ENCODE data around the gene RASL12. TPM values are rescaled to one million over a fixed set of nuclear protein-coding genes. Genes with fewer than 3 reads are reported as not detected.

RASL12 gene
- total RNA-seq, 1 donor from 2014 or later = 0.69 TPM

DNA sequence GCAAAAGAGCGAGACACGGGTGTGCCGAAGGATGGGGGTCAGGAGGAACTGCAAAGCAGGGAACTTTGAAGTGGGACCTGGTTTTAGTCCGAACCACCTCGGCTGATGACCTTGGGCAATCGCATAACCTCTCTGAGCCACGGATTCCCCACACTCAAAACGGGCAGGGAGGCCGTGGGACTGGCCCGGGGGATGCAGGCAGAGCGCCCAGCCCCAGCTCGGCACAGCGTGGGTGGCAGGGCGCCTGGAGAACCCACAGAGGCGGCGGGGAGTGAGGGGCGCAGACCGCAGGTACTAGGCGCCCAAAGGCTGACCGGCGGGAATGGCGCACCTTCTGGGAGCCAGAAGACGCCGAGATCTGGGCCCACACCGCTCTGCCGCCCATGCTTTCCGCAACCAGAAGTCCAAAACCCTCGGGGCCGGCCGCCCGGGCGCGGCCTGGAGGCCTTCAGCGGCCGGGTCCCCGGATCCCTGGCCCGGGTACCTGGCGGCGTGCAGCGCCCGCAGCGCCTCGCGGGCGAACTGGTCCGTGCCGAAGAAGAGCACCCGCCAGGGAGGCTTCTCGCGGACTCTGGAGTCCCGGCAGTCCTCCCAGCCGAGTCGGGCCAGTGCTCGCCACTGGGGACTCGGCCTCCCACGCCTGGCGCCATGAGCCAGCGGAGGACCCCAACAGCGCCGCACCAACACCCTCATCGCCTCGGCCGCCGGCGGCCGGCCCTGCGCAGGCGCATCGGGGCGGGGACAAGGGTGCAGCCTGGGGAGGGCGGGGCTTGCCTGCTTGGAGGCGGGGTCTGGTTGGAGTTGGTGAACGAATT lies 38.7 kb downstream of the RASL12 start, which contains the start of gene MTFMT:
Gene MTFMT (minus strand): TSS at position 719 of the 815 bp plus-strand sequence. CDS start 26 bp downstream, at position 693.
- DNase-seq (ENCODE audit: low spot score) = peak; percentile 89
- Mint-ChIP-seq H3K4me3 (ENCODE audit: unreplicated experiment) (peak within 1 kb of the TSS; percentile 90), H3K36me3 (ENCODE audit: low read depth, unreplicated experiment) (peaks cover 7% of the 10 kb centered on the region), H3K27ac (ENCODE audit: unreplicated experiment) (peak within 1 kb of the TSS; percentile 12), H3K27me3 (ENCODE audit: unreplicated experiment) (peaks cover 2% of the 10 kb centered on the region), H3K9me3 (ENCODE audit: unreplicated experiment) (no peaks in the 10 kb centered on the region), H3K4me1 (ENCODE audit: unreplicated experiment) (peaks cover 24% of the 10 kb centered on the region)
- no peak for TF ChIP-seq CTCF (IDR thresholded peaks at IDR 0.05; ENCODE audit: unreplicated experiment)

DNA sequence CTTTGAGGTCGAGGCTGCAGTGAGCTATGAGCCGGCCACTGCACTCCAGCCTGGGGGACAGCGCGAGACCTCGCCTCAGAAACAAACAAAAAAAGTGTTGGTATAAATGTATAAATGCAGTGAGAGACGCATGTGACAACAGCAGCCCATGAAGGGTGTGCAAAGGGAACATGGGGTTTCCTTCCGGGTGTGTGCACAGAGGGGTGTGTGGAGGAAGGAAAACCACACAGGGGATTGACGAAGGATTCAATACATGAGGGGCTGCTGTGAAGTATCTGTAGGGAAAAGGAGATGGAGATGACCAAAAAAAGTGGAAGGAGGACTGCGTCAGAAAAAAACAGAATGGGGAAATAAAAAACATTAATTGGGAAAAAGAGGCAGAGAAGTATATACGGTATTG lies 39.5 kb downstream of the RASL12 start:
- no peak for TF ChIP-seq CTCF (IDR thresholded peaks at IDR 0.05; ENCODE audit: unreplicated experiment)
- peak overlapping the region; percentile 90 for H3K4me3 Mint-ChIP-seq (ENCODE audit: unreplicated experiment)
- H3K9me3 Mint-ChIP-seq (ENCODE audit: unreplicated experiment) = no peaks in the 10 kb centered on the region
- DNase-seq (ENCODE audit: low spot score) = no peak
- peaks cover 21% of the 10 kb centered on the region for H3K4me1 Mint-ChIP-seq (ENCODE audit: unreplicated experiment)
- peak overlapping the region; percentile 12 for H3K27ac Mint-ChIP-seq (ENCODE audit: unreplicated experiment)
- peaks cover 7% of the 10 kb centered on the region for H3K36me3 Mint-ChIP-seq (ENCODE audit: low read depth, unreplicated experiment)
- peaks cover 2% of the 10 kb centered on the region for H3K27me3 Mint-ChIP-seq (ENCODE audit: unreplicated experiment)

DNA sequence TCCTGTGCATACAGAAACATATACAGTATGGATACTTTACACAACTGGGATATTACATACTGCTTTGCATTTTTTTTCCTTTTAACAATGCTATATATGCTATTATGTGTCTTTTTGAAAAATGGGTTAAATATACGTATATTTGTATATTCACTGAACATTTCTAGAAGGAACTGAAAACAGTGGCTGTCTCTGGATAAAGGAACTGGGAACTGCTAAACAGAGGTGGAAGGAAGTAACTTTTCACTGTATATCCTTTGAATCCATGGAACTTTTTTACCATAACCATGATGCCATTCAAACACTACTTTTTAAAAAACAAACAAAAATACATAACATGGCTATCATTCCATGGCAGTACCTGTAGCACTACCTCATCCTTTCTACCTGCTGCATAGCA lies 40.2 kb downstream of the RASL12 start:
- TF ChIP-seq CTCF (IDR thresholded peaks at IDR 0.05; ENCODE audit: unreplicated experiment) = no peak
- Mint-ChIP-seq H3K36me3 (ENCODE audit: low read depth, unreplicated experiment) (peaks cover 7% of the 10 kb centered on the region), H3K9me3 (ENCODE audit: unreplicated experiment) (no peaks in the 10 kb centered on the region), H3K27ac (ENCODE audit: unreplicated experiment) (no peak overlapping the region), H3K4me3 (ENCODE audit: unreplicated experiment) (peak overlapping the region; percentile 90), H3K4me1 (ENCODE audit: unreplicated experiment) (peaks cover 13% of the 10 kb centered on the region), H3K27me3 (ENCODE audit: unreplicated experiment) (peaks cover 2% of the 10 kb centered on the region)
- DNase-seq (ENCODE audit: low spot score) = no peak

DNA sequence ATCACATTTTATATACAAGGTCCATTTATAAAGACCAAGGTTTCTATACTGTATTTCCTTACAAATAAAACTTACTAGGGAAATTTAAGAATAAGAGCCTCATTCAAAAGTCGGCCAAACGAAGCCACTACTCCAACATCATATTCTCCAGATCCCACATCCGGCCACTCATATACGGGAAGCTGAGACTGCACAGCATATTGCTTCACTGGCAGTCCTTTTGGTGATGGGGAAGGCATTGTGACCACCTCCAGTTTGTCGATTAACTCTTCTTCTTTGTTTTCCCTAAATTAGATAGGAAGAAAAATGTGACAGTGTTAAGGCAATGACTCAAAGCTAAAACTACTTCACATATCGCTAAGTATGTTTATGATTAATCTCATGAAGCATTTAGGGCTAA lies 41.0 kb downstream of the RASL12 start:
- Mint-ChIP-seq H3K9me3 (ENCODE audit: unreplicated experiment) (no peaks in the 10 kb centered on the region), H3K27ac (ENCODE audit: unreplicated experiment) (no peak overlapping the region), H3K4me1 (ENCODE audit: unreplicated experiment) (peaks cover 8% of the 10 kb centered on the region), H3K27me3 (ENCODE audit: unreplicated experiment) (peaks cover 2% of the 10 kb centered on the region), H3K36me3 (ENCODE audit: low read depth, unreplicated experiment) (peaks cover 7% of the 10 kb centered on the region), H3K4me3 (ENCODE audit: unreplicated experiment) (no peak overlapping the region)
- no peak for DNase-seq (ENCODE audit: low spot score)
- no peak for TF ChIP-seq CTCF (IDR thresholded peaks at IDR 0.05; ENCODE audit: unreplicated experiment)

DNA sequence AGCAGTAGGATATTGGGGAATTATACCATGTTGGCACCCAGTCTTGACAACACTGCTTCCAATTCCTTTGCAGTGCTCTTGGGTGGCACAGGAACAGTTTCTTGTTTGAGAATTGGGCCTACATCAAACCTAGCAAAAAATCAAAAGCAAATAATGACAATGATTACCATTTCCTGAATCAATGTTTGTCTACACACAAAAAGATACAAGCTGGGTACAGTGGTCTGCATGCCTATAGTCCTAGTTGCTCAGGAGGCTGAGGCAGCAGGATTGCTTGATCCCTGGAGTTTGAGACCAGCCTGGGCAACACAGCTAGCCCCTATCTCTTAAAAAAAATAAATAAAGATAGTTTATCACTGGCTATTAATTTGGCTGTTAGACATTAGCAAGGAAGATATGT lies 46.3 kb downstream of the RASL12 start:
- Mint-ChIP-seq H3K9me3 (ENCODE audit: unreplicated experiment) (no peaks in the 10 kb centered on the region), H3K4me3 (ENCODE audit: unreplicated experiment) (no peak overlapping the region), H3K36me3 (ENCODE audit: low read depth, unreplicated experiment) (peaks cover 9% of the 10 kb centered on the region), H3K4me1 (ENCODE audit: unreplicated experiment) (no peaks in the 10 kb centered on the region), H3K27me3 (ENCODE audit: unreplicated experiment) (no peaks in the 10 kb centered on the region), H3K27ac (ENCODE audit: unreplicated experiment) (no peak overlapping the region)
- TF ChIP-seq CTCF (IDR thresholded peaks at IDR 0.05; ENCODE audit: unreplicated experiment) = no peak
- DNase-seq (ENCODE audit: low spot score) = no peak

Data from endothelial cell (in vitro differentiated cells).